Measurements from ENCODE around the gene SLC26A5.
"Not testable (repeated sequence)": the region's sequence is repeated elsewhere in the genome, so short reads cannot be mapped to it uniquely, and the experiment has no call there.

SLC26A5 gene

GRCh38 chr7:103399687-103400086, 46.3 kb downstream of the SLC26A5 start:
- not testable (repeated sequence) for H3K27me3 ChIP-seq (ENCODE audit: control insufficient read depth, insufficient read depth, low read length); H3K4me3 ChIP-seq (ENCODE audit: low read depth, low read length); H2AFZ ChIP-seq; H3K27ac ChIP-seq; H3K79me2 ChIP-seq; H3K4me1 ChIP-seq; H3K36me3 ChIP-seq (ENCODE audit: control insufficient read depth, insufficient read depth, low read length); H3K4me2 ChIP-seq (ENCODE audit: low read length); H3K9me3 ChIP-seq (ENCODE audit: control insufficient read depth, low read length); H3K9ac ChIP-seq

DNA sequence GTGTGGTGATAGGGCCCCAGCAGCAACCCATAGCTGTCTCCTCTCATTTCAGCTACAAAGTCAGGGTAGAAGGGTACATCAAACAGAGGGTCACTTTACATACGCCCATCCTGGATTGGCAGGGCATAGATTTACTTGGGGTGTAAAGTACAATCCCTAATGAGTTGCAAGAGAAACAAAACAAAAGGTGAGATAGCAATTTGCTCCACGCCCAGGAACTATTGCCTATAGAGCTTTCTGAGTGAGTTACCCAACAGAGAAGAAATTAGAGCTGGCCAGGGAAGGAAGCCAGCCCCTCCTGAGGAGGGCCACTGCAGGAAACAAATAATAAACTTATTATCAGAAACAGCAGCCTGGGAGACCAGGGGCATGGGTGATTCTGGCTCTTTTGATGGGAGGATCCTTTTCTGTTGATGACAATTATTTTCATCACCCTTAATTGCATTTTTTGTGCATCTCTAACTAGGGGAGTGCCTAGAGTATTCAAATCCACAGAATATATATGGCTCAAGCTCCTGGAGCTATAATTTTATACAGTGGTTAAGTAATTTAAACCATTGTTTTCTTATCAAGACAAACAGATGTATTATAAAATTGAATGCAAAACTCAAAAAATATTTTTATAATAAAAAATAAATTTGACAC, 47.4 kb downstream of the SLC26A5 start:
- Histone ChIP-seq H3K4me2 (ENCODE audit: low read length) (no peak overlapping the region), H3K4me1 (no peaks in the 10 kb centered on the region), H3K36me3 (ENCODE audit: control insufficient read depth, insufficient read depth, low read length) (no peaks in the 10 kb centered on the region), H3K27me3 (ENCODE audit: control insufficient read depth, insufficient read depth, low read length) (no peaks in the 10 kb centered on the region), H3K9ac (no peak overlapping the region), H3K4me3 (ENCODE audit: low read depth, low read length) (no peak overlapping the region), H3K79me2 (no peaks in the 10 kb centered on the region), H2AFZ (no peak overlapping the region), H3K27ac (no peak overlapping the region), H3K9me3 (ENCODE audit: control insufficient read depth, low read length) (no peaks in the 10 kb centered on the region)
- TF ChIP-seq, protein P1, sequence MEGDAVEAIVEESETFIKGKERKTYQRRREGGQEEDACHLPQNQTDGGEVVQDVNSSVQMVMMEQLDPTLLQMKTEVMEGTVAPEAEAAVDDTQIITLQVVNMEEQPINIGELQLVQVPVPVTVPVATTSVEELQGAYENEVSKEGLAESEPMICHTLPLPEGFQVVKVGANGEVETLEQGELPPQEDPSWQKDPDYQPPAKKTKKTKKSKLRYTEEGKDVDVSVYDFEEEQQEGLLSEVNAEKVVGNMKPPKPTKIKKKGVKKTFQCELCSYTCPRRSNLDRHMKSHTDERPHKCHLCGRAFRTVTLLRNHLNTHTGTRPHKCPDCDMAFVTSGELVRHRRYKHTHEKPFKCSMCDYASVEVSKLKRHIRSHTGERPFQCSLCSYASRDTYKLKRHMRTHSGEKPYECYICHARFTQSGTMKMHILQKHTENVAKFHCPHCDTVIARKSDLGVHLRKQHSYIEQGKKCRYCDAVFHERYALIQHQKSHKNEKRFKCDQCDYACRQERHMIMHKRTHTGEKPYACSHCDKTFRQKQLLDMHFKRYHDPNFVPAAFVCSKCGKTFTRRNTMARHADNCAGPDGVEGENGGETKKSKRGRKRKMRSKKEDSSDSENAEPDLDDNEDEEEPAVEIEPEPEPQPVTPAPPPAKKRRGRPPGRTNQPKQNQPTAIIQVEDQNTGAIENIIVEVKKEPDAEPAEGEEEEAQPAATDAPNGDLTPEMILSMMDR (IDR thresholded peaks at IDR 0.05) = no peak

DNA sequence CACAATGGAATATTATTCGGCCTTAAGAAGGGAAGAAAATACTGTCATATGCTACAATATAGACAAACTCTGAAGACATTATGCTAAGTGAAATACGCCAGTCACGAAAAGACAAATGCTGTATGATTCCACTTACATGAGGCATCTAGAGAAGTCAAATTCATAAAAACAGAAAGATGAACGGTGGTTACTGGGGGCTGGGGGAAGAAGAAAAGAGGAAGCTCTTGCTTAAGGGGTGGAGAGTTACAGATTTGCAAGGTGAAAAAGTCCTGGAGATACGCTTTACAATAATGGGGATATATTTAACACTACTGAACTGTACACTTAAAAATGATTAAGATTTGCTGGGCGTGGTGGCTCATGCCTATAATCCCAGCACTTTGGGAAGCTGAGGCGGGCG, 49.5 kb downstream of the SLC26A5 start:
- Histone ChIP-seq H3K36me3 (ENCODE audit: control insufficient read depth, insufficient read depth, low read length) (no peaks in the 10 kb centered on the region), H3K4me2 (ENCODE audit: low read length) (no peak overlapping the region), H3K9me3 (ENCODE audit: control insufficient read depth, low read length) (no peaks in the 10 kb centered on the region), H3K27ac (no peak overlapping the region), H3K4me1 (no peaks in the 10 kb centered on the region), H3K9ac (no peak overlapping the region), H3K79me2 (no peaks in the 10 kb centered on the region), H2AFZ (no peak overlapping the region), H3K4me3 (ENCODE audit: low read depth, low read length) (no peak overlapping the region), H3K27me3 (ENCODE audit: control insufficient read depth, insufficient read depth, low read length) (no peaks in the 10 kb centered on the region)
- TF ChIP-seq, protein P1 (IDR thresholded peaks at IDR 0.05) = no peak

- Histone ChIP-seq H3K9me3 (ENCODE audit: control insufficient read depth, low read length) (no peaks in the 10 kb centered on the region), H3K9ac (no peak overlapping the region), H3K27ac (no peak overlapping the region), H2AFZ (no peak overlapping the region), H3K79me2 (no peaks in the 10 kb centered on the region), H3K4me1 (no peaks in the 10 kb centered on the region), H3K36me3 (ENCODE audit: control insufficient read depth, insufficient read depth, low read length) (no peaks in the 10 kb centered on the region), H3K4me2 (ENCODE audit: low read length) (no peak overlapping the region), H3K4me3 (ENCODE audit: low read depth, low read length) (no peak overlapping the region), H3K27me3 (ENCODE audit: control insufficient read depth, insufficient read depth, low read length) (no peaks in the 10 kb centered on the region)
- TF ChIP-seq, protein P1 (IDR thresholded peaks at IDR 0.05) = no peak
Observed at GRCh38 chr7:103395071-103395470, 50.9 kb downstream of the SLC26A5 start.

GRCh38 chr7:103394566-103394965, 51.4 kb downstream of the SLC26A5 start:
- H3K36me3 ChIP-seq (ENCODE audit: control insufficient read depth, insufficient read depth, low read length) = no peaks in the 10 kb centered on the region
- H2AFZ ChIP-seq = no peak overlapping the region
- H3K27ac ChIP-seq = no peak overlapping the region
- TF ChIP-seq, protein P1 (IDR thresholded peaks at IDR 0.05) = no peak
- no peaks in the 10 kb centered on the region for H3K9me3 ChIP-seq (ENCODE audit: control insufficient read depth, low read length)
- no peak overlapping the region for H3K4me2 ChIP-seq (ENCODE audit: low read length)
- H3K4me1 ChIP-seq = no peaks in the 10 kb centered on the region
- no peak overlapping the region for H3K9ac ChIP-seq
- H3K27me3 ChIP-seq (ENCODE audit: control insufficient read depth, insufficient read depth, low read length) = no peaks in the 10 kb centered on the region
- no peaks in the 10 kb centered on the region for H3K79me2 ChIP-seq
- no peak overlapping the region for H3K4me3 ChIP-seq (ENCODE audit: low read depth, low read length)

Measured in parathyroid adenoma (tissue), 2 donors.